CD4-positive, alpha-beta T cell treated with Interleukin-15 for 1 hour (primary cell): Measurements from ENCODE around the gene MAS1L.

Experiments used
- DNase-seq: peaks from one replicate; pipeline ENCODE4 v3.0.0-alpha.2; 2020

MAS1L gene

GRCh38 chr6:29510202-29510601, 22.4 kb upstream of the MAS1L start:
- DNase-seq: no peak

GRCh38 chr6:29509711-29510110, 22.0 kb upstream of the MAS1L start:
- no peak for DNase-seq

GRCh38 chr6:29509239-29509638, 21.5 kb upstream of the MAS1L start:
- DNase-seq: no peak

GRCh38 chr6:29507319-29507718, 19.6 kb upstream of the MAS1L start:
- no peak for DNase-seq

- no peak for DNase-seq
These were observed 18.8 kb upstream of the MAS1L start for GRCh38 chr6:29506446-29507067.

DNA sequence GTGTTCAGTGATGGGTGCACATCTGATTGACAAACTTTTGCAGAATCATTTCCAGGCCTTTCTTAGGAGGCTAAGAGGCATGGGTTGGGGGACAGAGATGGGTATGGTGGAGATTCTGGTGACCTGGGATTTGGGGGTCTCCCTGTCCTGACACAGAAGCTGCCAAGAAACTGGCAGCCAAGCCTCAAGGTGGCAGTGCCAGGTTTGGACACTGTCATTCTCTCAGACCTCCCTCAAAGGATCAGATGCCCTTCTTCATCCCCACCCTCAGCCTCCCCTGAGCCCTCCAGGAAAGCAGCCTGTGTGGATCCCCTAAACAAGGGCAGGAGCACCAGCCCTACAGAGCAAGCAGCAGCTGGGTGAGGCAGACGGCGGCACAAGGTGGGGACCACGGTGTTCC, 18.1 kb upstream of the MAS1L start:
- DNase-seq: no peak

DNA sequence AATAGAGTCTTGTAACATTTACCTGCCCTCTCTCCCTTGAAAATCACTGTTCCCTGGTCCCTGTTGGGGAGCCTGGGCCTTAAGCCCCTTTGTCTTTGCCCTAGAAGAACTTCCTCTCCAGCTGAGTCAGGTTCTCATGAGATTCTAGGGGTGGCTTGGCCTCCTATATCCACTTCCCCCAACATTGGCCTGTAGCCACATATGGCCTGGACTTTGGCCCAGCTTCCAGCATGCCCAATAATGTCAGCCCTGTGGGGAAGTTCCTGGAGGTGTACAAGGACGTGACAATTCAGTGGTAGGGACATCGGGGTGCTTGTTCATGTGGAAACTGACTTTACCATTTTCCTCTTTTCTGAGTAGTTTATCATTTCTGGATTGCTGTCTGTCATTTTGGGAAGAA, 17.2 kb upstream of the MAS1L start:
- DNase-seq: no peak

- no peak for DNase-seq
These were observed 14.8 kb upstream of the MAS1L start for GRCh38 chr6:29502597-29502996.

GRCh38 chr6:29502181-29502580, 14.4 kb upstream of the MAS1L start:
- no peak for DNase-seq

- DNase-seq: no peak
These were observed 13.3 kb upstream of the MAS1L start for GRCh38 chr6:29501106-29501505.

- no peak for DNase-seq
These were observed 12.8 kb upstream of the MAS1L start for GRCh38 chr6:29500594-29500993.

DNA sequence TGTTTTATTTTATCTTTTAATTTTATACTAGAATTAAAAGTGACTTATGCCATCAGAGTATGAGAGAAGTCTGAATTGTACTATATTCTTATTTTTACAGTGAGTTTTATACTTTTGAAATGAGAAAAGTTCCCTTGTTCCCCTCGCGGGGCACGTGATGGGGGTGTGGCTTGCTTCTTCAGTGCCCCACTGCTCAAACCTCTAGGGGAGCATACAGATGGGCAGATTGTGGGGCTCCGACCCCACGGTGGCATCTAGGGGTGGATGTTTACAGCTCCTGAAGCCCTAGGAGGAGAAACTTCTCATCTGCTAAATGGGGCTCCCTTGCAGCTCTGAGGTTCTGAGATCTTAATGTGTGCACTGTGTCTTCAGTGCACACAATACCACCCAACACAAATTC, 11.9 kb upstream of the MAS1L start:
- DNase-seq: no peak

GRCh38 chr6:29496961-29497360, 9.2 kb upstream of the MAS1L start:
- no peak for DNase-seq

DNA sequence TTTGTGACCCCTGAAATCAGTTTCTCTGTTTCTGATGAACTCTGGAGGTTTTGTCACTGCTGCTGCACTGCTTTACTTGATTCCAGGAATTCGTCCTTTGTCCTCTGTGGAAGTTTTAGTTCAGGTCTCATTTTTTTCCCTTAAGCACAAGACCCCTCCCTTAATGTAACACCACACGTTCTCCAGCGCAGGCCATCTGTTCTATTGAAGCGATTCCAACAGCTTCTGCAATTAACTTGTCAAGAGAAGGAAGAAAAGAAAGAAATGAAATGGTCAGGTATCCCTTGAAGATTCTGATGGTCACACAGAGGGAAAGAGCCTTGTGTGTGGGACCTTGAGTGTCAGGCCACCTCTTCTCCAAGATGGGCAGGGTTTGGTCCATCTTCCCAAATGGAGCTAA, 7.8 kb upstream of the MAS1L start:
- no peak for DNase-seq

- DNase-seq: no peak
These were observed 6.4 kb upstream of the MAS1L start for GRCh38 chr6:29494131-29494530.

DNA sequence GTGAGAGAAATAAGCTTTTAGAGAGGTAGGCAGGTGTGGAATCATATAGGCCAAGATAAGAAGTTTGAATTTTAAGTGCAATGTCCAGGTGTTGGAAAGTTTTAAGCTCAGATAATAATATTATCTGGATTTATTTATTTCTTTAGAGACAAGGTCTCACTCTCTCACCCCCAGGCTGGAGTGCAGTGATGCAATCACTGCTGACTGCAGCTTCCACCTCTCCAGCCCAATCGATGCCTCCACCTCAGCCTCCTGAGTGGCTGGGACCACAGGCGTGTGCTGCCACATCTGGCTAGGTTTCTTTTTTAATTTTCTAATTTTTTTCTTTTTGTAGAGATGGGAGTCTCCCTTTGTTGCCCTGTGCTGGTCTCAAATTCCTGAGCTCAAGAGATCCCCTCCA, 5.5 kb upstream of the MAS1L start:
- DNase-seq: no peak

DNA sequence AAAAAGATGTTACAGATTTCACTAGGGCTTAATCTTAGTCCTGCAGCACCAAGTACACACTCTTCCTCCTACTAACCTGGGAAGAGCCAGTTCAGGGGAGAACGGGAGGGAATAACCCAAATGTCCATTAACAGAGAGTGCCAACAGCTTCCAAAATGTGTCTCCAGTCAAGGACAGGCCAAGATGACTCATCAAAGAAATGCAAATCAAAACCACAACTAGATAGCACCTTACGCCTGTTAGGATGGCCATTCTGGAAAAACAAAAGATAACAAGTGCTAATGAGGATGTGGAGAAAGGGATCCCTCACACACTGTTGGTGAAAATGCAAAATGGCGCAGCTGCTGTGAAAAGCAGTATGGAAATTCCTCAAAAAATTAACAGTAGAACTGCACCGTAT, 3.8 kb upstream of the MAS1L start:
- no peak for DNase-seq

DNA sequence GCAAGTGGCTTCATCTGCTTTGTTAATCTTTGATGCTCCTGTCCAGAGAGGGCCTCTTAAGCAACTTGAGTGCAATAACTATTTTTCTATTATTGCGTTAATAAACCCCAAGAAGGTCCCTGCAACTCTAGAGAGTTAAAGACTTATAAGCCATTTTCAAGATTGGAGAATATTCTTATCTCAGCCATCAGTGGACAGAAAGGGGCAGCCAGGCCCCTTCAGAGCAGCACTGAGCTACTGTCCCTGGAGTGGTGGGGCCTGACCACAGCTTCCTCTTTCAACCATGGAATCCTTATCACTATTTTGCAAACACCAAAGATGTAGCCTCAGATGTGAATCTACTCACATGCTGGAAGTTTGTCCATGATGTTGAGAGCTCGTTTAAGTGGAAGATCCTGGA, 2.8 kb upstream of the MAS1L start:
- no peak for DNase-seq

DNA sequence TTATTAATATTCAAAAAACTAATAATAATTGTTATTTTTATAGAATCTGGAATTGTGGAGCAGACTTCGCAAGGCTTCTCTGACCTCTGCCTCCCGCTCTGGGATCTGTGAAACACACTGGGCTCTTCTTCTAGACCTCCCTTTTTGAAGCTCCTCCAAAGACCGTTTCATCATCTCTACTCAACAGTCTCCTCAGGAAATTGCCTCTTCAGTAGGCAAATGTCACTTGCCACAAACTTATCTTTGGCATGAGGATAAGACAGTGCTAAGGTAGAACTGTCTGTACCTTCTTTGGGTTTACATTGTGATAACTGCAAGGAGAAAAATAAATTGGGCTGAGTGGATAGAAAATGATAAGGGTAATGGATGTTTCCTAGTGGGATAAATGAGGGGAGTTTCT, 2.3 kb upstream of the MAS1L start:
- no peak for DNase-seq

DNA sequence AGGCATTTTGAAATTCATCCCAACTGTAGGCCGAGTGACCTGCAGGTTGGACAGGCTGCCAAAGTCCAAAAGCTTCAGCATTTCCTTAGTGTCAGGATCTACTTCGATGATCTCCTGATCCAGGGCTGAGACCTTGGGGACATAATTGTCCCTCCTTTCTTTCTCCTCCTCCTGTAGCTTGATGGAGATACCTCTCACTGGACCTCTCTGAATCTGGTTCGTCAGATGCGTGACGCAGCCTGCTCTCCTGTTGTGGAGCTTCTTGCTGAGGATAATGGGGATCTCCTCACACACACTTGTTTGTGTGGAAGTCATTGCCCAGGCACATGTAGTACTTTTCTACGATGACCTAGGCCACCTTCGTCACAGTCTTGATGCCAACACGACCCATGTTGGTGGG, 1.5 kb upstream of the MAS1L start:
- no peak for DNase-seq

- DNase-seq: no peak
These were observed 1.1 kb upstream of the MAS1L start for GRCh38 chr6:29488874-29489273.

GRCh38 chr6:29487131-29487530, 625 bp downstream of the MAS1L start:
- no peak for DNase-seq

DNA sequence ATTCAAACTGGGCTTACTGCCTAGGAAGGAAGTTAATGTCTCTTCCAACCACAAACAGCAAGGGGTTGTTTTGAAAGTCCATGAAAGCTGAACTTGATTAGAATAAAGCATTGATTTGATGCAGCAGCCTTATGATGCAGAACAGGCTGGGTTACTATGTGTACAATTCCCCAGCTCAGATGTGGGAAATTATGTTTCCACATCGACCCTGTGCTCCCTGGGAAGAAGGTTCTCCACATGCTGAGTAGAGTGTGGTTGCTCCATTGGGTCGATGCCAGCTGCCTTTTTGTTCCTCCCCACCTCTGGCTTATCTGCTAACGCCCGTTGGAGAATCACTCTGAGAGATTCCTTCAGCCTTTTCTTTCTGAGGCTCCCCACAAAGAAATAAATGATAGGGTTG, 1.2 kb downstream of the MAS1L start:
- DNase-seq: no peak

- no peak for DNase-seq
These were observed 4.0 kb downstream of the MAS1L start for GRCh38 chr6:29483735-29484134.

DNA sequence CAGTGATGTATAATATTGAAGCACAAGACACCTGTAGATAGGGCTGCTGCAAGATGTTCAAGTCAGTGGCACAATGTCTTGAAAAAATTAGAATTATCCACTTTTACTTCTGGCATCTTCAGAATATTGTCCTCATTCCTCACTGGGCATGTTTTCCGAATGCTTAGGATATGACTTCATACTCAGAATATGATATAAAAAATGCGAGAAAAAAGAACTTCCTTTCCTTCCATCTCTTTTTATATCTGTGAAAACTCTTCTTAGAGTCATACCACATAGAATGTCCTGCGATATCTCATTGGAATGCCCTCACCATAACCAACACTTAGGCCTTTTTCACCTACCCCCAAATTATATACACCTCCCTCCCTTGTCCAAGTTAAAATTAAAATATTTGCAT, 4.6 kb downstream of the MAS1L start:
- DNase-seq: no peak

GRCh38 chr6:29479560-29479959, 8.2 kb downstream of the MAS1L start:
- DNase-seq: no peak
